Uterus (tissue), 2 donors: Measurements from ENCODE around the gene RCAN2.

Experiments
- CTCF ChIP-seq, 4 experiments: fragments of 200-600 bp in 2 of 4; fragments of 450-650 bp in 2 of 4; sonication (generic) in 2 of 4; IDR thresholded peaks; one replicate each; pipeline ENCODE4 v1.5.1; 2016 to 2019; ENCODE audit warnings: antibody characterized with exemption in 4 of 4, mild to moderate bottlenecking in 2 of 4, moderate library complexity in 1 of 4
- POLR2A ChIP-seq, 2 donors: fragments of 450-650 bp; IDR thresholded peaks; one replicate each; pipeline ENCODE4 v1.6.1; 2016; ENCODE audit warnings: antibody characterized with exemption in 2 of 2, mild to moderate bottlenecking in 1 of 2, moderate library complexity in 1 of 2

DNA sequence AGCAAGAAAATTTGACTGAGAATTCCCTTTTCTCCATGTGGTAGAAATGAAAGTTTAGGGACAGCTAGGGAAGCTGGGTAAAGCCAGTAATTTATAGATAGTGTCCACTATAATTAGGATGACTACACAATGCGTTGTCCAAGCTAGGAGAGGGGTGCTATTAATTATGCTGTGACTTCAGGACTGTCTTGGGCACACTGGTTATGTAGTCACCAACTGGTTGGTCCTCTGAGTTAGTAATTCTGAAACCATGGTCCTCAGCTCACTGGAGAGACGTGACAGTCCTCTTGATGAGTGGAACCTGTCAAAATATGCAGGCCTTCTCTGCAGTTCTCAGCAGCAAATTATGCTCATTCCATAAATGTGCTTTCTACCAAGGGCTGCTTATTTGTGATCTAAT, 225.9 kb downstream of the RCAN2 start:
- no peak for TF ChIP-seq CTCF (IDR thresholded peaks at IDR 0.05)
- no peak for TF ChIP-seq POLR2A (IDR thresholded peaks at IDR 0.05)
